Ishikawa (cell line): ENCODE results near the gene KIAA1586.

Experiments used
- CEBPB ChIP-seq: IDR thresholded peaks from 2 replicates; pipeline ENCODE4 v1.6.1; 2012
- EGR1 ChIP-seq: IDR thresholded peaks from 2 replicates; pipeline ENCODE4 v1.6.1; 2012
- EP300 ChIP-seq: IDR thresholded peaks from 2 replicates; pipeline ENCODE4 v1.6.1; 2012; ENCODE audit warnings: borderline replicate concordance
- FOXM1 ChIP-seq: IDR thresholded peaks from 2 replicates; pipeline ENCODE4 v1.6.1; 2012; ENCODE audit warnings: low read depth, borderline replicate concordance
- MAX ChIP-seq: IDR thresholded peaks from 2 replicates; pipeline ENCODE4 v1.6.1; 2012
- RAD21 ChIP-seq: IDR thresholded peaks from 2 replicates; pipeline ENCODE4 v1.6.1; 2012; ENCODE audit warnings: low read depth
- REST ChIP-seq: IDR thresholded peaks from 2 replicates; pipeline ENCODE4 v1.6.1; 2012; ENCODE audit warnings: low read depth, mild to moderate bottlenecking
- TAF1 ChIP-seq: IDR thresholded peaks from 2 replicates; pipeline ENCODE4 v1.6.1; 2012; ENCODE audit warnings: low read depth, mild to moderate bottlenecking
- TCF12 ChIP-seq: IDR thresholded peaks from 2 replicates; pipeline ENCODE4 v1.6.1; 2012; ENCODE audit warnings: low read depth
- TEAD4 ChIP-seq: IDR thresholded peaks from 2 replicates; pipeline ENCODE4 v1.6.1; 2012
- USF1 ChIP-seq: IDR thresholded peaks from 2 replicates; pipeline ENCODE4 v1.6.1; 2012
- YY1 ChIP-seq: IDR thresholded peaks from 2 replicates; pipeline ENCODE4 v1.6.1; 2012; ENCODE audit warnings: low read depth
- ZBTB7A ChIP-seq: IDR thresholded peaks from 2 replicates; pipeline ENCODE4 v1.6.1; 2012; ENCODE audit warnings: low read depth

- no peak for TF ChIP-seq EGR1
- TF ChIP-seq TAF1, result no peak
- TF ChIP-seq RAD21, result no peak
- TF ChIP-seq REST, result no peak
- TF ChIP-seq CEBPB, result no peak
- TF ChIP-seq USF1, result no peak
- TF ChIP-seq FOXM1, result no peak
- no peak for TF ChIP-seq EP300
- TF ChIP-seq ZBTB7A, result no peak
- TF ChIP-seq TCF12, result no peak
- no peak for TF ChIP-seq MAX
- no peak for TF ChIP-seq TEAD4
- TF ChIP-seq YY1, result no peak
These were observed 27.9 kb downstream of the KIAA1586 start for GRCh38 chr6:57074383-57074782.
